ENCODE data around the gene ARL6IP5. TPM values are rescaled to one million over a fixed set of nuclear protein-coding genes. Genes with fewer than 3 reads are reported as not detected.

ARL6IP5 gene
- 132 TPM for total RNA-seq
- long read RNA-seq, transcript ARL6IP5-201 (3 exons, 2,101 nt) = major isoform, 375 of 389 reads
- long read RNA-seq, partial matches to known transcripts = 1 of 389 reads
- long read RNA-seq, other reads (novel, unspliced or antisense) = 13 of 389 reads

GRCh38 chr3:69084326-69085167 lies at the start of gene ARL6IP5:
TSS of gene ARL6IP5 (plus strand) at chr3:69084937. CDS start at chr3:69085048, 111 bp downstream.
- H3K9me3 ChIP-seq = no peaks in the 10 kb centered on the region
- intact Hi-C loops (cut with DNase I) = no loop called here
- peak within 1 kb of the TSS; percentile 74 for H3K4me3 ChIP-seq
- DNase-seq (peak; percentile 97), ATAC-seq (peak; percentile 81)
- H3K4me1 ChIP-seq = peaks cover 59% of the 10 kb centered on the region
- no peaks in the 10 kb centered on the region for H3K36me3 ChIP-seq
- no peaks in the 10 kb centered on the region for H3K27me3 ChIP-seq
- no peak for TF ChIP-seq CTCF (IDR thresholded peaks at IDR 0.05)
- H3K27ac ChIP-seq = peak within 1 kb of the TSS; percentile 92

- no peak for ATAC-seq
- Histone ChIP-seq H3K9me3 (no peaks in the 10 kb centered on the region), H3K4me3 (no peak overlapping the region), H3K36me3 (peaks cover 90% of the 10 kb centered on the region), H3K4me1 (peaks cover 25% of the 10 kb centered on the region), H3K27ac (no peak overlapping the region), H3K27me3 (no peaks in the 10 kb centered on the region)
- TF ChIP-seq CTCF (IDR thresholded peaks at IDR 0.05) = no peak
- no peak for DNase-seq
- intact Hi-C loops (cut with DNase I) = no loop called here
Observed at GRCh38 chr3:69044608-69045007, 40.1 kb upstream of the ARL6IP5 start.

GRCh38 chr3:69048990-69049389 lies 35.7 kb upstream of the ARL6IP5 start:
- H3K9me3 ChIP-seq = no peaks in the 10 kb centered on the region
- H3K36me3 ChIP-seq = peaks cover 46% of the 10 kb centered on the region
- ATAC-seq (no peak), DNase-seq (no peak)
- peaks cover 40% of the 10 kb centered on the region for H3K4me1 ChIP-seq
- no peak for TF ChIP-seq CTCF (IDR thresholded peaks at IDR 0.05)
- H3K27me3 ChIP-seq = no peaks in the 10 kb centered on the region
- intact Hi-C loops (cut with DNase I) = no loop called here
- H3K4me3 ChIP-seq = no peak overlapping the region
- no peak overlapping the region for H3K27ac ChIP-seq

GRCh38 chr3:69051756-69052471 lies 32.8 kb upstream of the ARL6IP5 start, which contains the start of gene TMF1:
TSS of gene TMF1 (minus strand) at chr3:69052333. CDS start at chr3:69052086, 247 bp downstream.
- peak within 1 kb of the TSS; percentile 84 for H3K4me3 ChIP-seq
- peaks cover 43% of the 10 kb centered on the region for H3K36me3 ChIP-seq
- intact Hi-C loops (cut with DNase I) = no loop called here
- H3K9me3 ChIP-seq = no peaks in the 10 kb centered on the region
- DNase-seq = peak; percentile 99
- no peaks in the 10 kb centered on the region for H3K27me3 ChIP-seq
- peaks cover 31% of the 10 kb centered on the region for H3K4me1 ChIP-seq
- no peak for TF ChIP-seq CTCF (IDR thresholded peaks at IDR 0.05)
- peak within 1 kb of the TSS; percentile 97 for H3K27ac ChIP-seq
- peak; percentile 98 for ATAC-seq

- Histone ChIP-seq H3K27ac (peak overlapping the region; percentile 97), H3K9me3 (no peaks in the 10 kb centered on the region), H3K4me3 (peak overlapping the region; percentile 84), H3K27me3 (no peaks in the 10 kb centered on the region), H3K4me1 (peaks cover 26% of the 10 kb centered on the region), H3K36me3 (peaks cover 43% of the 10 kb centered on the region)
- DNase-seq (no peak), ATAC-seq (no peak)
- TF ChIP-seq CTCF (IDR thresholded peaks at IDR 0.05) = no peak
- intact Hi-C loops (cut with DNase I) = no loop called here
Observed at GRCh38 chr3:69052472-69052898, 32.3 kb upstream of the ARL6IP5 start.
